Neuron (in vitro differentiated cells): ENCODE measurements around the gene CFAP46.

Experiments
- H2AFZ ChIP-seq: one replicate; pipeline ENCODE4 v1.6.1; 2013; ENCODE audit warnings: low read depth, mild to moderate bottlenecking, inconsistent platforms, low read length, moderate library complexity
- H3K27me3 ChIP-seq: one replicate; pipeline ENCODE4 v1.6.1; 2013; ENCODE audit warnings: low read length; ENCODE audit not compliant: insufficient read depth
- H3K36me3 ChIP-seq: one replicate; pipeline ENCODE4 v1.6.1; 2013; ENCODE audit warnings: low read length; ENCODE audit not compliant: insufficient read depth
- H3K4me1 ChIP-seq: one replicate; pipeline ENCODE4 v1.6.1; 2013; ENCODE audit warnings: low read length; ENCODE audit not compliant: insufficient read depth
- H3K4me3 ChIP-seq: 2 replicates; pipeline ENCODE4 v1.5.1; 2013; ENCODE audit warnings: mild to moderate bottlenecking, low read length, moderate library complexity
- H3K9me3 ChIP-seq: one replicate; pipeline ENCODE4 v1.6.1; 2013; ENCODE audit warnings: low read length

CFAP46 gene

DNA sequence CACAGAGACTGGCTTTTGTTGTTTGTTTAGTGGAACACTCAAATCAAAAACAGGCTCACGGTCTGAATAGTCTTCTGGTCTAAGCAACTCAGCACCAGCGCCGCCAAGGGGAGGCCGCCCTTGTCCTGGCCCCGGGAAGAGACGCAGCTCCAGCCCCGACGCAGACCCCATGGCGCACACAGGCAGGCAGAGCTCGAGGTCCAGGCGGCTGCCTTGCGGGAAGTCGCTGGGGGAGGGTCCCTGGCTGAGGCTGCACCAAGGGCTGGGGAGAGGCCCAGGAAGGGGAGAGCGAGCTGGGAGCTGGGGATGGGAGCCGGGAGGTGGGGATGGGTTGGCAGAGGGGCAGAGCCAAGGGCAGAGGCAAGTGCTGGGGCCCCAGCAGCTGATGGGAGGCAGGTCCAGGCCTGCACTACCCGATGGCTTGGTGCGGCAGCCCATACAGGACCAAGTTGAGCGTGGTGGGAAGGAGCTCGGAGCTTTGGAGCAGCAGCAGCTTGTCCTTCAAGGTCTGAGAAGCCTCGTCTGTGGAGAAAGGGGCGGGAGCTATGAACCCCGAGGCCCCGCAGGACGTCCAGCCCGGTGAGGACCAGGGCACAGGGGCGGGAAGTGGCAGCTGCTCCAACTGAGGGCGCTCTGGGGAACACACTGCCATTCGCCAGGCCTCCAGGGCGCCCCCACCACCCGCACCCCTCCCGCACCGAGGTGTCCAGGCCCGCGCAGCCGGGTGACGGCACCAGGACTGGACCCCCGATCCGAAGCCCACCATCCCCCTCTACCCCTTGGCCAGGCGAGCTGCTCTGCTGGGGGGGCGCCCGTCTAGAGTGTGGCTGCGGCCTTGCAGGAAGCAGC, 133.8 kb downstream of the CFAP46 start:
- Histone ChIP-seq H3K27me3 (peaks cover 3% of the 10 kb centered on the region), H3K4me1 (peaks cover 6% of the 10 kb centered on the region), H3K36me3 (no peaks in the 10 kb centered on the region), H2AFZ (no peak overlapping the region), H3K9me3 (peaks cover 7% of the 10 kb centered on the region), H3K4me3 (no peak overlapping the region)

DNA sequence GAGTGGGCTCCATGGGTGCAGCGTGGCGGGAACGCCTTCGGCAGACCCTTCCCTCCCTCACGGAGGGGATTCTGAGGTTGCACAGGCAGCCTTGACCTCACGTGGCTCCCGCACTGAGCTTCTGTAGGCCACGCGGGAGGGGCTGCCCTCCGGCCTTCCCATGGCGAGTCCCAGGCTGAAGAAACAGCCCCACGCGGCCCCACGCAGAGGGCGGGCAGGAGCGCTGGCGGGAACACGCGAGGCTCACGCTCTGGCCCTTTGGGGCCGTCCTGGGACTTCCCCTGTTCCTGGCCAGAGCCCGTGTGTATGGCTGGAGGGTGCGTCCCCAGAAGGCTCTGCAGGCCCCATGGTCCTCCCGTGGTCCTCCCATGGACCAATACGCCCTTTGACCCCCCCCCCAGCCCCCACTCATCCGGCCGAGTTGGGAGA, 134.7 kb downstream of the CFAP46 start:
- Histone ChIP-seq H3K36me3 (no peaks in the 10 kb centered on the region), H3K9me3 (peaks cover 7% of the 10 kb centered on the region), H3K4me1 (peaks cover 6% of the 10 kb centered on the region), H3K4me3 (no peak overlapping the region), H3K27me3 (peaks cover 3% of the 10 kb centered on the region), H2AFZ (no peak overlapping the region)

DNA sequence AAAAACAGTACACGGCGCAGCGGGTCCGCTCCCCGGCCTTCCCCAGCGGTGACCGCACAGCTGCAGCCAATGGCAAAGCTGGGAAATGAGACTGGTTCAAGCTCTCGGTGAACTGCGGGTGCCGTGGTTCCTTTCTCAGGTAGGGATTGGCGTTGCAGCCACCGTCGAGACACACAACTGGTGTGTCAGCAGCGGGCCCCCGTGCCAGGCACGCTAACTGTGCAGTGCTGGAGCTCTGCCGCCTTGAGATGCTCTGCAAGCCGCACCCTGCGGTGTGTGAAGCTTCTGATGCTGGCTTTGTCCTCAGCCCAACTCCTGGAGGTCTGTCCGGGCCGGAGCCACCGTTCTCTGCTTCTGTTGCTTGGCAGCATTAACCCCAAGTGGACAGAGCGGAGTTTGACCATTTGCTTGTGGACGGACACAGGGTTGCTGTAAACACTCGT, 135.8 kb downstream of the CFAP46 start:
- peaks cover 6% of the 10 kb centered on the region for H3K4me1 ChIP-seq
- no peak overlapping the region for H3K4me3 ChIP-seq
- no peak overlapping the region for H2AFZ ChIP-seq
- H3K36me3 ChIP-seq: no peaks in the 10 kb centered on the region
- peaks cover 3% of the 10 kb centered on the region for H3K27me3 ChIP-seq
- peaks cover 12% of the 10 kb centered on the region for H3K9me3 ChIP-seq

DNA sequence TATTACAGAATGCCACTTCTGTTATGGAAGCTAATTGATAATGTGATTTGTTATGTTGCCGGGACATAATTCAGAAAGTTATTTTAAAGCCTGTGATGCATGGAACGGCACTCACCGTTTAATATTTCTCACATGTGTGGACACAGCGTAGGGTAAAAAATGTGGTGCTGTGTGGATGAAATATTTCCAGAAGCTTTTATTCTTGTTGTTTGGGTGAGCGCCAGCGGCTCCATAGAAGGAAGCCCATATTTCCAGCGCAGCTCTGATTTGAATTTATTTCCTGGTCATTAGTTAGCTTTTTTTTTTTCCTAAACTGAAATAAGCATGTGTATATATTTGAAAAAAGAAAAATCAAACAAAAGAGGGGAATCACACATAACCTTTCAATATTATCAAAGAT, 136.3 kb downstream of the CFAP46 start:
- no peaks in the 10 kb centered on the region for H3K36me3 ChIP-seq
- H3K9me3 ChIP-seq: peaks cover 12% of the 10 kb centered on the region
- no peak overlapping the region for H2AFZ ChIP-seq
- peaks cover 6% of the 10 kb centered on the region for H3K4me1 ChIP-seq
- H3K4me3 ChIP-seq: no peak overlapping the region
- H3K27me3 ChIP-seq: peaks cover 3% of the 10 kb centered on the region

DNA sequence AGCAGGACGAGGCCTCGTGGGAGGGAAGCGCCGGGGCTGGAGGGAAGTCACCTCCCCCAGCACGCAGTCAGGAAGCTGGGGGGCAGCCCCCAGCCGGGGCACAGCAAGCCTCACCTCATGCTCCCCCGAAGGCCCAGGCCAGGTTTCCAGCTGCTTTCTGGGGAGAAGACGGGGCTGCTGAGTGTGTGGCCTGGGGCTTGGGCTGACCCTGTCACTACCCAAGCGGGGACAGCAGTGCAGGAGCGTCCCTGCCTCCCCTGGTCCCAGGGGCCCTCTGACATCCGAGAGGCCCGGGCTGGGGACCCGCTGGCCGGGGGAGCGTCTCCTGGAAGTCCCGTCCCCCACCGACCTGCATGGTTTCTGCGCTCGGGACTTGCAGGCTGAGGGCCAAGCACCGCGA, 136.8 kb downstream of the CFAP46 start:
- no peak overlapping the region for H3K4me3 ChIP-seq
- peaks cover 12% of the 10 kb centered on the region for H3K9me3 ChIP-seq
- H2AFZ ChIP-seq: no peak overlapping the region
- H3K27me3 ChIP-seq: peaks cover 3% of the 10 kb centered on the region
- no peaks in the 10 kb centered on the region for H3K36me3 ChIP-seq
- peaks cover 6% of the 10 kb centered on the region for H3K4me1 ChIP-seq

DNA sequence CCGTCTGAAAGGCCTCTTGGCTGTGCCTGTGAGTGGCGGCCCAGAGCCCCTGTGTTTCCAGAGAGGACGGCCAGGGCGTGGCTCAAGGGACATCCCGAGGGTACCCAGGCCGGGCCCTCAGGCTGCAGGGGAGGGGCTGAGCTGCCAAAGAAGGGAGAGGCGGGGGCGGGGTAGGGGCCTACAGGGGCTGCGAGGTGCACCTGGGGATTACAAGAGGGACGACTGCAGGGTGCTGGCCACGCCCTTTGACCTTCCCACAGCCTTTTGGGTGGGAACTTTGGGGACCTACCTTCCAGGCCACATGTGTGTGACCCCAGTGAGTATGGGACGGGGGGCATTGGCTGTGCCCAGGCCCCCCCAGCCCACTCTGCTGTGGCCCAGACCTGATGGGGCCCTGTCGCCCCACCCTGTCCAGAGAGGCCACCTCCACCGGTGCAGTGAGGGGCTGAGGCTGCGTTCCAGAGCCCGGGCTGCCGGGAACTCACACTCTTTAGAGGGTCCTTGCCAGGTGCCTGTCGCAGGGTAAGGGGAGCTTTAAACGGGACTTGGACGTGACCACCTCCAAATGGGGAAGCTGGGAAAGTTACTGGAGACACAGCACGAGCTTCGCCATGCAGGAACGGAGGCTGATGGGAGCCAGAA, 137.5 kb downstream of the CFAP46 start:
- H3K4me1 ChIP-seq: peaks cover 6% of the 10 kb centered on the region
- H3K9me3 ChIP-seq: peaks cover 12% of the 10 kb centered on the region
- H3K4me3 ChIP-seq: no peak overlapping the region
- H3K36me3 ChIP-seq: no peaks in the 10 kb centered on the region
- H2AFZ ChIP-seq: no peak overlapping the region
- H3K27me3 ChIP-seq: no peaks in the 10 kb centered on the region

DNA sequence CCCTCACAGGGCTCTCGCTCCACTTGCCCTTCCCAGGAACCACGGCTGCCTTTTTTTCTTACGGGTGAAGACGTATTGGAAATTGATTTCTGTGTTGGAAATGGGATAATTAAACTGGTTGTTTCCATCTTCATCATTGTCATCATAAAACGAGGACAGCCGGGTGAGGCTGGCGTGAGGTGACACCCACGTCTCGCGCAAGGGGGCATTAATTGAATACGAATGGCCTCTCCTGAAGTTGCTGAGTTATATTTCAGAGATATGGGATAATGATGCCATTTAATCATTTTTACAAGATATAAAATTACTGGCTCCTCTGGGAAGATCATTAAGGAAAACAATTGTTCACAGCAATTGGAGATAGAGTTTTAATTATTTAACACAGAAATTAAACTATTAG, 138.1 kb downstream of the CFAP46 start:
- Histone ChIP-seq H3K36me3 (no peaks in the 10 kb centered on the region), H2AFZ (no peak overlapping the region), H3K9me3 (peaks cover 12% of the 10 kb centered on the region), H3K27me3 (no peaks in the 10 kb centered on the region), H3K4me1 (peaks cover 6% of the 10 kb centered on the region), H3K4me3 (no peak overlapping the region)

DNA sequence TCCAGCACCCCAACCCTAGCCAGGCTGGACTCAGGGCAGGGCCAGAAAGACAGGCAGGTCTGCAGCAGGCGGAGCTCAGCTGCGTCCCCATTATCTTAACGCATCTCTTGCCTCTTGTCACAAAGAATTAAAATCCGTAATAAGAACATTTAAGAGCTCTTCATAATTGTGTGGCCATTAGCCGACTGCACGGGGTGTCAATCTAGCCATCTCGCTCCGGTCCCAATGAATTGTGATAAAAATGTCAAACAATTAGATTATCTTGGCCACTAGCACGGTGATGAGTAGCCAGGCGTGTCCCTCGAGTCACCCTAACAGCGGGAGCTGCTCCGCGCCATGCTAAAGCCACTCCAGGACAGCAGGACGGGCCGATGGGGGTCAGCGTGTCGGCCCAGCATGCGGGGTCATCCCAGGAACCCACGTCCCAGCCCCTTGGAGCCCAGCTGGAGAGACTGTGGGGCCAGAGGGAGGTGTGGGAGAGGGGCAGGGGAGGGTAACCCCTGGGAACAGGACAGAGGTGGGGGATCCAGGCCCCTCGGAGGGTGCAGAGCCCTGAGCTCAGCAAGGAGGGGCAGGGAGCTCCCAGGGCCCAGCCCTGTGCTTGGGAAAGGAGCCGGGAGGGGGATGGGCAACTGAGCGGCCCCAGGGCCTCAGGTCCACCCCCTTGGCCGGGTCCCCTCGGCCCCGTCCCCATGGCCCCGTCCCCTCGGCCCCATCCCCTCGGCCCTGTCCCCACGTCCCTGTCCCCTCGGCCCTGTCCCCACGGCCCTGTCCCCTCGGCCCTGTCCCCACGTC, 138.8 kb downstream of the CFAP46 start:
- no peak overlapping the region for H3K4me3 ChIP-seq
- H2AFZ ChIP-seq: no peak overlapping the region
- H3K27me3 ChIP-seq: no peaks in the 10 kb centered on the region
- H3K4me1 ChIP-seq: peaks cover 6% of the 10 kb centered on the region
- H3K36me3 ChIP-seq: no peaks in the 10 kb centered on the region
- peaks cover 11% of the 10 kb centered on the region for H3K9me3 ChIP-seq

DNA sequence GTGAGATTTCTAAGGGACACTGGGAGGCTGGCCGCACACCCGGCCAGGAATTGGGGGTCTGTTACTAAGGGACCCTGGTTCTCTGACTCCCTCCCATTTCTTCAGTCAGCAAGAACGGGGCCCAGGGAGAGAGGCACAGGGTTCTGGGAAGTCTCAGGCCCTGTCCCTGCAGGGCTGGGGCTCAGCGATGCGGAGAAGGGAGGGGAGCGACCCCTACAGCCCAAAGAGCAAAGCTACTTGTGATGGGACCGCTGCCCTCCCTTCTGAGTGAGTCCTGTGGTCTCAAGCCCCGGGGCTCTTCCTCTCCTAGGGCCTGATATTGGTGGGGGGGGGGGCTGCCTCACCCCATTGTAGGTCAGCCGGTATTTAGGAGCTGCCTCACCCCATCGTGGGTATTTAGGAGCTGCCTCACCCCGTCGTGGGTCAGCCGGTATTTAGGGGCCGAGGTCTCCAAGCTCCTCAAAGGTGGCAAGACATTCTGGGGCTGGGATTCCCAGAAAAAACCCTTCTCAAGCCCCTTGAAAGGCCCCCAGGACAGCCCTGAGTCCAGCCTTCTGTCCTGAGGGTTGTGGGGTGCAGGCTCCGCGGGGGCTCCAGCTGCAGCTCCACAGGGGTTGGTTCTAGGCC, 139.6 kb downstream of the CFAP46 start:
- Histone ChIP-seq H2AFZ (no peak overlapping the region), H3K4me3 (no peak overlapping the region), H3K27me3 (no peaks in the 10 kb centered on the region), H3K4me1 (peaks cover 6% of the 10 kb centered on the region), H3K36me3 (no peaks in the 10 kb centered on the region), H3K9me3 (peaks cover 11% of the 10 kb centered on the region)

DNA sequence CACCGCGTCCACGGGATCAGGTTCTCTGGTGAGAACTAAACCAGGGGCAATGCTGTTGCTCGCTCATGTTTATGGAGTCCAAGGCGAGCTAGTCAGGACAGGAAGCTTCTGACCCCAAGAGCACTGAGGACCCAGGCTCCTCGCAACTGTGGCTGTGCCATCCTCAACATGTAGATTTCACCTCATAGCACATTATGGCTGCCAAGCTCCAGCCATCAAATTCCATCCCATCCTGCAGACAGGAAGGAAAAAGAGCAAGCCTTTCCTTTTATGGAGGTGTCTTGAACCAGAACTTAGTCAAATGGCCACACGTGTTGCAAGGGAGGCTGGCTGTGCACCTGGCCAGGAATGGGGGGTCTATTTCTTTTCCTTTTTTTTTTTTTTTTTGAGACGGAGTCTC, 140.3 kb downstream of the CFAP46 start:
- no peak overlapping the region for H2AFZ ChIP-seq

DNA sequence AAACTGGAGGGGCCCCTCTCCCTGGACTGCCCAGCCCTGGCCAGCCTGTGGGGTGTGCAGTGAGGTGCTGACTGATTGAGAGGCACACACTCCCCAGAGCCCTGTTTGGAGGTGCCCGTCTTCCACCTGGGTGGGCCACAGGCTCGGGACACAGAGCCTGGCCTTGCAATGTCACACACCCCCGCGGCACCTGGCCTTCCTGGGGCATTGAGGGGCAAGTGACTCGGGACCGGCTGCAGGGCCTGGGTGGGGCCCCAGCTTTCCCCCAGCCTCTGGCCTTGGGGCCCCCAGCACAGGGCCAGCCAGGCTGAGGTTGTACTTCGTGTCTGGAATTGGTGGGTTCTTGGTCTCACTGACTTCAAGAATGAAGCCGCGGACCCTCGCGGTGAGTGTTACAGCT, 142.5 kb downstream of the CFAP46 start:
- no peak overlapping the region for H3K4me3 ChIP-seq
- H3K9me3 ChIP-seq: peaks cover 7% of the 10 kb centered on the region
- no peaks in the 10 kb centered on the region for H3K4me1 ChIP-seq
- no peak overlapping the region for H2AFZ ChIP-seq
- H3K27me3 ChIP-seq: no peaks in the 10 kb centered on the region
- no peaks in the 10 kb centered on the region for H3K36me3 ChIP-seq

More for the DNA sequence above, 140.3 kb downstream of the CFAP46 start:
- Histone ChIP-seq H3K9me3 (peaks cover 11% of the 10 kb centered on the region), H3K36me3 (no peaks in the 10 kb centered on the region), H3K27me3 (no peaks in the 10 kb centered on the region), H3K4me1 (peaks cover 6% of the 10 kb centered on the region), H3K4me3 (no peak overlapping the region)

DNA sequence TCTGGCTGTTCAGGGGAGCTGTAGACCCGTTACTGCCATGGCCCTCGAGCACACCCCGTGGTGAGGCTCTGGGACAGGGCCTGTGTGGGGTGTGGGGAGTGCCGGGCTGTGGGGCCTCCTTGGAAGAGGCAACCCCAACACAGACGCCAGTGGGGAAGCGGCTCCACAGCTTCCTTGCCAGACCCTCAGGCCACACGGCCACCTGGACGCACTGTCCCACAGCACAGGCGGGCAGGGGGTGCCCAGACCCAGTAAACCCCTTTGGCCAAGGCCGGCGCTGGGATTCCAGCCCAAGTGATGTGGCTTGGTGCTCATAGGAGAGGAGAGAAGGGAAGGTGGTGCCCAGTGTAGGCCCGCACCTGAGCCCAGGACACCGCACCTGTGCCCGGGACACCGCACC, 143.5 kb downstream of the CFAP46 start:
- H3K27me3 ChIP-seq: no peaks in the 10 kb centered on the region
- no peak overlapping the region for H2AFZ ChIP-seq
- no peak overlapping the region for H3K4me3 ChIP-seq
- no peaks in the 10 kb centered on the region for H3K4me1 ChIP-seq
- no peaks in the 10 kb centered on the region for H3K36me3 ChIP-seq
- peaks cover 7% of the 10 kb centered on the region for H3K9me3 ChIP-seq
